Stimulated activated naive CD8-positive, alpha-beta T cell treated with anti-CD3 and anti-CD28 coated beads, Interleukin-15, Interleukin-2, amounts not matched to agents 100 U/mL and 50 U/mL, for 24 hours (primary cell): Measurements from ENCODE around the gene HTATSF1.

ENCODE experiments used
- ATAC-seq: fragments of 150-1000 bp; cut with Tn5 transposase; one replicate; pipeline ENCODE4 v1.10.0; 2021
- DNase-seq: peaks from one replicate; pipeline ENCODE4 v3.0.0; 2021

HTATSF1 gene

GRCh38 chrX:136497556-136498052 lies at the start of gene HTATSF1:
HTATSF1 (plus strand) TSS chrX:136497592; CDS start chrX:136497685, 93 bp downstream.
- ATAC-seq = no peak
- no peak for DNase-seq

GRCh38 chrX:136447968-136448367 lies 49.4 kb upstream of the HTATSF1 start:
- no peak for ATAC-seq

GRCh38 chrX:136450050-136450830 lies 47.2 kb upstream of the HTATSF1 start:
- ATAC-seq = no peak
- DNase-seq = no peak

More at GRCh38 chrX:136447968-136448367, 49.4 kb upstream of the HTATSF1 start:
- DNase-seq = no peak

GRCh38 chrX:136452614-136453013 lies 44.8 kb upstream of the HTATSF1 start:
- no peak for ATAC-seq
- DNase-seq = no peak

GRCh38 chrX:136453114-136453513 lies 44.3 kb upstream of the HTATSF1 start:
- ATAC-seq = no peak
- DNase-seq = no peak

GRCh38 chrX:136453771-136454170 lies 43.6 kb upstream of the HTATSF1 start:
- no peak for DNase-seq
- ATAC-seq = no peak

- ATAC-seq = no peak
- no peak for DNase-seq
These were observed 41.3 kb upstream of the HTATSF1 start for GRCh38 chrX:136456133-136456532.

GRCh38 chrX:136457303-136457917 lies 40.0 kb upstream of the HTATSF1 start:
- DNase-seq = no peak
- ATAC-seq = no peak

GRCh38 chrX:136464589-136464988 lies 32.8 kb upstream of the HTATSF1 start:
- DNase-seq (no peak), ATAC-seq (no peak)

GRCh38 chrX:136467303-136467702 lies 30.1 kb upstream of the HTATSF1 start:
- DNase-seq (no peak), ATAC-seq (no peak)

- DNase-seq (no peak), ATAC-seq (no peak)
These were observed 28.8 kb upstream of the HTATSF1 start for GRCh38 chrX:136468391-136469103.

GRCh38 chrX:136473663-136474062 lies 23.7 kb upstream of the HTATSF1 start:
- ATAC-seq = no peak
- no peak for DNase-seq

GRCh38 chrX:136475236-136475635 lies 22.2 kb upstream of the HTATSF1 start:
- no peak for ATAC-seq
- DNase-seq = no peak

- DNase-seq = no peak
- no peak for ATAC-seq
These were observed 20.9 kb upstream of the HTATSF1 start for GRCh38 chrX:136476501-136476900.

- DNase-seq = no peak
- ATAC-seq = no peak
These were observed 20.4 kb upstream of the HTATSF1 start for GRCh38 chrX:136477026-136477425.

- no peak for DNase-seq
- ATAC-seq = no peak
These were observed 17.0 kb upstream of the HTATSF1 start for GRCh38 chrX:136480383-136480782.

- DNase-seq = no peak
- no peak for ATAC-seq
These were observed 9.7 kb upstream of the HTATSF1 start, which contains the start of gene BRS3 for GRCh38 chrX:136487647-136488046. BRS3 (plus strand) TSS chrX:136487947; CDS start chrX:136488115, 168 bp downstream.

GRCh38 chrX:136488706-136489105 lies 8.7 kb upstream of the HTATSF1 start:
- DNase-seq = no peak
- no peak for ATAC-seq

GRCh38 chrX:136491832-136492231 lies 5.6 kb upstream of the HTATSF1 start:
- DNase-seq (no peak), ATAC-seq (no peak)

- DNase-seq = no peak
- ATAC-seq = no peak
These were observed 4.4 kb upstream of the HTATSF1 start for GRCh38 chrX:136493011-136493410.

- DNase-seq = no peak
These were observed 2.3 kb upstream of the HTATSF1 start for GRCh38 chrX:136495043-136495442.

GRCh38 chrX:136496186-136496763 lies 1.1 kb upstream of the HTATSF1 start:
- DNase-seq (no peak), ATAC-seq (no peak)

More at GRCh38 chrX:136495043-136495442, 2.3 kb upstream of the HTATSF1 start:
- no peak for ATAC-seq
